HG02610 (cell line): ENCODE measurements around the gene LEPROT.
"Not testable (repeated sequence)": the region's sequence is repeated elsewhere in the genome, so short reads cannot be mapped to it uniquely, and the experiment has no call there.

Experiments used
- ATAC-seq: cut with Tn5 transposase; IDR thresholded peaks from one replicate; pipeline ENCODE4 v1.9.1; 2021; ENCODE audit warnings: mild to moderate bottlenecking, moderate library complexity; ENCODE audit not compliant: unreplicated experiment

LEPROT gene

GRCh38 chr1:65420590-65421350 is at the start of gene LEPROT, which contains the start of gene LEPR:
TSS of gene LEPROT (plus strand) at chr1:65420668. CDS start at chr1:65420725, 57 bp downstream.
TSS of gene LEPR (plus strand) at chr1:65420668. CDS start at chr1:65565566, 144,898 bp downstream.
- ATAC-seq, result peak; percentile 55

- ATAC-seq, result no peak
Measured at GRCh38 chr1:65371544-65371943, 48.9 kb upstream of the LEPROT start.

GRCh38 chr1:65372557-65372956 is 47.9 kb upstream of the LEPROT start:
- no peak for ATAC-seq

GRCh38 chr1:65377496-65378246 is 42.8 kb upstream of the LEPROT start:
- no peak for ATAC-seq

- ATAC-seq, result no peak
Measured at GRCh38 chr1:65378247-65378946, 42.1 kb upstream of the LEPROT start.

- ATAC-seq, result not testable (repeated sequence)
Measured at GRCh38 chr1:65384426-65384825, 36.0 kb upstream of the LEPROT start.

GRCh38 chr1:65386439-65386838 is 34.0 kb upstream of the LEPROT start:
- no peak for ATAC-seq

GRCh38 chr1:65387821-65388220 is 32.6 kb upstream of the LEPROT start:
- ATAC-seq, result no peak

- no peak for ATAC-seq
Measured at GRCh38 chr1:65388908-65389695, 31.4 kb upstream of the LEPROT start.

GRCh38 chr1:65392497-65392896 is 28.0 kb upstream of the LEPROT start:
- ATAC-seq, result no peak

- peak; percentile 93 for ATAC-seq
Measured at GRCh38 chr1:65393347-65393746, 27.1 kb upstream of the LEPROT start.

GRCh38 chr1:65393928-65394327 is 26.5 kb upstream of the LEPROT start:
- ATAC-seq, result no peak

- ATAC-seq, result no peak
Measured at GRCh38 chr1:65395887-65396612, 24.4 kb upstream of the LEPROT start.

GRCh38 chr1:65398083-65398482 is 22.4 kb upstream of the LEPROT start:
- ATAC-seq, result no peak

GRCh38 chr1:65399003-65399402 is 21.5 kb upstream of the LEPROT start:
- ATAC-seq, result no peak

- no peak for ATAC-seq
Measured at GRCh38 chr1:65401612-65402011, 18.9 kb upstream of the LEPROT start.

GRCh38 chr1:65404941-65405340 is 15.5 kb upstream of the LEPROT start:
- no peak for ATAC-seq

GRCh38 chr1:65407877-65408276 is 12.6 kb upstream of the LEPROT start:
- ATAC-seq, result no peak

- no peak for ATAC-seq
Measured at GRCh38 chr1:65409314-65409713, 11.2 kb upstream of the LEPROT start.

- no peak for ATAC-seq
Measured at GRCh38 chr1:65409816-65410326, 10.6 kb upstream of the LEPROT start.
